ENCODE results near the gene TBL1X. TPM values are rescaled to one million over a fixed set of nuclear protein-coding genes. Genes with fewer than 3 reads are reported as not detected.

The TBL1X gene
- total and polyA plus RNA-seq, 7 donors = 2.0 to 17.6 (median 7.8) TPM

- peak; percentile 83 to 94 (median 89) for ATAC-seq
- WGBS, 3 donors = 38 to 55% (median 38%) methylated on average over 15 to 17 of the region's 17 CpGs
Observed at GRCh38 chrX:9604111-9604907, 139.5 kb downstream of the TBL1X start.

GRCh38 chrX:9604908-9605306 lies 140.0 kb downstream of the TBL1X start:
- intact Hi-C loops (cut with DNase I) = no loop called here
- DNase-seq = no peak
- H3K4me1 ChIP-seq = no peaks in the 10 kb centered on the region
- ATAC-seq = peak; percentile 39 to 62 (median 54)
- WGBS, 3 donors = 26 to 59% (median 45%) methylated on average over 8 of the region's 8 CpGs
- H3K9me3 ChIP-seq = no peaks in the 10 kb centered on the region
- peak overlapping the region; percentile 54 for H3K27ac ChIP-seq
- no peaks in the 10 kb centered on the region for H3K36me3 ChIP-seq (ENCODE audit: insufficient read depth in 1 of 2, low read depth in 1 of 2)
- no peaks in the 10 kb centered on the region for H3K27me3 ChIP-seq (ENCODE audit: insufficient read depth in 3 of 3, low read length in 2 of 3)
- TF ChIP-seq CTCF (IDR thresholded peaks at IDR 0.05) = no peak
- H3K4me3 ChIP-seq = no peak overlapping the region

More at GRCh38 chrX:9604111-9604907, 139.5 kb downstream of the TBL1X start:
- Histone ChIP-seq H3K36me3 (ENCODE audit: insufficient read depth in 1 of 2, low read depth in 1 of 2) (no peaks in the 10 kb centered on the region), H3K4me1 (no peaks in the 10 kb centered on the region), H3K27me3 (ENCODE audit: insufficient read depth in 3 of 3, low read length in 2 of 3) (no peaks in the 10 kb centered on the region), H3K4me3 (no peak overlapping the region), H3K27ac (peak overlapping the region; percentile 54), H3K9me3 (no peaks in the 10 kb centered on the region)
- TF ChIP-seq CTCF (IDR thresholded peaks at IDR 0.05) = no peak
- intact Hi-C loops (cut with DNase I) = no loop called here
- peak; percentile 79 to 84 for DNase-seq

- DNase-seq = no peak
- ATAC-seq = no peak
- Histone ChIP-seq H3K27ac (no peak overlapping the region), H3K4me3 (no peak overlapping the region), H3K36me3 (ENCODE audit: insufficient read depth in 1 of 2, low read depth in 1 of 2) (no peaks in the 10 kb centered on the region), H3K27me3 (ENCODE audit: insufficient read depth in 3 of 3, low read length in 2 of 3) (no peaks in the 10 kb centered on the region), H3K9me3 (no peaks in the 10 kb centered on the region), H3K4me1 (no peaks in the 10 kb centered on the region)
- intact Hi-C loops (cut with DNase I) = no loop called here
- no peak for TF ChIP-seq CTCF (IDR thresholded peaks at IDR 0.05)
Observed at GRCh38 chrX:9605484-9605883, 140.6 kb downstream of the TBL1X start.

GRCh38 chrX:9606971-9607370 lies 142.1 kb downstream of the TBL1X start:
- Histone ChIP-seq H3K27me3 (ENCODE audit: insufficient read depth in 3 of 3, low read length in 2 of 3) (no peaks in the 10 kb centered on the region), H3K36me3 (ENCODE audit: insufficient read depth in 1 of 2, low read depth in 1 of 2) (no peaks in the 10 kb centered on the region), H3K4me1 (no peaks in the 10 kb centered on the region), H3K9me3 (no peaks in the 10 kb centered on the region), H3K4me3 (no peak overlapping the region), H3K27ac (no peak overlapping the region)
- ATAC-seq (no peak), DNase-seq (no peak)
- TF ChIP-seq CTCF (IDR thresholded peaks at IDR 0.05) = no peak
- intact Hi-C loops (cut with DNase I) = no loop called here
- WGBS, 3 donors = 56 to 73% (median 59%) methylated on average over 7 of the region's 7 CpGs

- no peak overlapping the region for H3K27ac ChIP-seq
- no peaks in the 10 kb centered on the region for H3K4me1 ChIP-seq
- TF ChIP-seq CTCF (IDR thresholded peaks at IDR 0.05) = no peak
- DNase-seq = no peak
- no peaks in the 10 kb centered on the region for H3K36me3 ChIP-seq (ENCODE audit: insufficient read depth in 1 of 2, low read depth in 1 of 2)
- no peaks in the 10 kb centered on the region for H3K27me3 ChIP-seq (ENCODE audit: insufficient read depth in 3 of 3, low read length in 2 of 3)
- H3K4me3 ChIP-seq = no peak overlapping the region
- intact Hi-C loops (cut with DNase I) = no loop called here
- H3K9me3 ChIP-seq = no peaks in the 10 kb centered on the region
- WGBS, 3 donors = 86 to 89% (median 89%) methylated on average over 7 of the region's 7 CpGs
- ATAC-seq = no peak
Observed at GRCh38 chrX:9609499-9609898, 144.6 kb downstream of the TBL1X start.
